GM21576 (cell line): ENCODE measurements around the gene SIM2.

Experiments used
- ATAC-seq: cut with Tn5 transposase; IDR thresholded peaks from one replicate; pipeline ENCODE4 v1.9.1; 2021; ENCODE audit warnings: mild to moderate bottlenecking, moderate library complexity; ENCODE audit not compliant: unreplicated experiment

The SIM2 gene

GRCh38 chr21:36733857-36734256 is 34.9 kb downstream of the SIM2 start:
- no peak for ATAC-seq

- ATAC-seq = no peak
Measured at GRCh38 chr21:36734367-36735200, 35.7 kb downstream of the SIM2 start.

- ATAC-seq = no peak
Measured at GRCh38 chr21:36735201-36735515, 36.2 kb downstream of the SIM2 start.

- ATAC-seq = no peak
Measured at GRCh38 chr21:36735724-36736320, 36.9 kb downstream of the SIM2 start.

GRCh38 chr21:36738489-36739126 is 39.7 kb downstream of the SIM2 start:
- no peak for ATAC-seq

- no peak for ATAC-seq
Measured at GRCh38 chr21:36741506-36741905, 42.6 kb downstream of the SIM2 start.

- no peak for ATAC-seq
Measured at GRCh38 chr21:36743008-36743407, 44.1 kb downstream of the SIM2 start.

GRCh38 chr21:36743446-36743845 is 44.5 kb downstream of the SIM2 start:
- ATAC-seq = no peak

GRCh38 chr21:36744190-36744559 is 45.3 kb downstream of the SIM2 start:
- no peak for ATAC-seq

GRCh38 chr21:36744560-36745231 is 45.8 kb downstream of the SIM2 start:
- ATAC-seq = no peak

- ATAC-seq = no peak
Measured at GRCh38 chr21:36745459-36745858, 46.5 kb downstream of the SIM2 start.

GRCh38 chr21:36747041-36747814 is 48.3 kb downstream of the SIM2 start:
- ATAC-seq = no peak

GRCh38 chr21:36747815-36748383 is 49.0 kb downstream of the SIM2 start:
- ATAC-seq = no peak

- ATAC-seq = no peak
Measured at GRCh38 chr21:36749935-36750575, 51.1 kb downstream of the SIM2 start.

- no peak for ATAC-seq
Measured at GRCh38 chr21:36750576-36750959, 51.7 kb downstream of the SIM2 start.

- ATAC-seq = no peak
Measured at GRCh38 chr21:36751383-36751782, 52.5 kb downstream of the SIM2 start.

GRCh38 chr21:36753556-36753955 is 54.6 kb downstream of the SIM2 start:
- ATAC-seq = no peak

GRCh38 chr21:36754241-36754898 is 55.5 kb downstream of the SIM2 start:
- no peak for ATAC-seq

- no peak for ATAC-seq
Measured at GRCh38 chr21:36756527-36756926, 57.6 kb downstream of the SIM2 start.

- ATAC-seq = no peak
Measured at GRCh38 chr21:36757196-36757595, 58.3 kb downstream of the SIM2 start.
